Kasumi-1 (cell line): ENCODE data around the gene SLC9A9.

ENCODE experiments used
- DNase-seq, 2 experiments: peaks; one replicate each; lab custom pipeline; 2025; lab: John Stamatoyannopoulos, UW

The SLC9A9 gene

DNA sequence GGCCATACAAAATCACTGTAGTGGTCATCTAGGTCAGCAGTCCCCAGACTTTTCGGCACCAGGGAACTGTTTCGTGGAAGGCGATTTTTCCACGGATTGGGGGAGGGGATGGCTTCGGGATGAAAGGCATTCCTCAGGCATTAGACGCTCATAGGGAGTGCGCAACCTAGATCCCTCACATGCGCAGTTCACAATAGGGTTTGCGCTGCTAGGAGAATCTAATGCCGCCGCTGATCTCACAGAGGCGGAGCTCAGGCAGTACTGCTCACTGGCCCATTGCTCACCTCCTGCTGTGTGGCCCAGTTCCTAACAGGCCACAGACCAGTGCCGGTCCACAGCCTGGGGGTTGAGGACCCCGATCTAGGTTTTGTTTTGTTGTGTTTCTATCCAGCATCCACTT lies 200.1 kb downstream of the SLC9A9 start:
- no peak for DNase-seq

- DNase-seq: peak; percentile 68 to 69
Observed at GRCh38 chr3:143644370-143645089, 203.7 kb downstream of the SLC9A9 start.

DNA sequence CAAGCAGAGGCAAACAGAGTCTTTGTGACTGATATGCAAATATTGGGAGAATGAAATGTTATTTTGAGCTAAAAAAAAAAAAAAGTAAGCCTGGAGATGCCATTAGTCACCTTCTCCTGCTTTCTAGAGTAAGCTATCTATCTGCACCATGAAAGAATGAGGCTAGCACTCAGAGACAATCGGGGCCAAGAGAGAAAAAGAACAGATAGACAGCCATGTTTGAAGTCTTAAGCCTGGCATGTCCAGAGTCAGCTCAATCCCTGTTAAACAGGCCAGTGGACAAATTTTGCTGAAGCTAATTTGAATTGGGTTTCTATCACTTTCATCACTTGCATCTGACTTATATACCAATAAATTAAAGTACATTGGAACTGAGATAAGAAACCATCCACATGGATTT lies 204.4 kb downstream of the SLC9A9 start:
- DNase-seq: no peak

DNA sequence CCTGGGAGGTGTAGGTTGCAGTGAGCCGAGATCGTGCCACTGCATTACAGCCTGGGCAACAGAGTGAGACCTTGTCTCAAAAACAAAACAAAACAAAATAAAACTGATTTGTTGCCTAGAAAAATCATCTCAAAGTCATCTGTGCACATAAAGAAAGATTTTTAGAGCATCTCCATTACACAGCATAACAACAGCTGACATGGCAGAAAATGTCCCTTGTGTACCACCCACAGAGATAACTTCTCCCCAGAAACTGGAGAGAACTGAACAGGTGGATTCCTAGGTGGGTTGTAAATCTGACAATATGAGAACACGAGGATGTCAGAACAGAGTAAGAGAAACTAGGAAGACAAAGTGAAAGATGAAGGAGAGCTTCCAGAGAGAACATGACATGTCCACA lies 207.5 kb downstream of the SLC9A9 start:
- DNase-seq: no peak

- no peak for DNase-seq
Observed at GRCh38 chr3:143637133-143637532, 211.1 kb downstream of the SLC9A9 start.

DNA sequence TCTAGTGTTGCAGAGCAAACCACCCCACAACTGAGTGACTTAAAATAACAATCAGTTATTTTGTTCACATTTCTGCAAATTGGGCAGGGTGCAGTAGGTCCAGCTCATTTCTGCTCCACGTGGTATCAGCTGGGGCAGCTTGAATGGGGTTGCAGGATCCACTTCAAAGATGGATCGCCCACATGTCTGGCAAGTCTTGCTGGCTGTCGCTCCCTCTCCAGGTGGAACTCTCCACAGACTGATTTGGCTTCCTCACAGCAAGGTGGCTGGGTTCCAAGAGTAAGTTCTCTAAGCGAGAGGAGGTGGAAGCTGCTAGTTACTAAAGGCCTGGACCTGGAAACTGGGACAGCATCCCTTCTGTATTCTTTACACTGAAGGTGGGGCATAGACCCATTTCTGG lies 213.3 kb downstream of the SLC9A9 start:
- DNase-seq: no peak

DNA sequence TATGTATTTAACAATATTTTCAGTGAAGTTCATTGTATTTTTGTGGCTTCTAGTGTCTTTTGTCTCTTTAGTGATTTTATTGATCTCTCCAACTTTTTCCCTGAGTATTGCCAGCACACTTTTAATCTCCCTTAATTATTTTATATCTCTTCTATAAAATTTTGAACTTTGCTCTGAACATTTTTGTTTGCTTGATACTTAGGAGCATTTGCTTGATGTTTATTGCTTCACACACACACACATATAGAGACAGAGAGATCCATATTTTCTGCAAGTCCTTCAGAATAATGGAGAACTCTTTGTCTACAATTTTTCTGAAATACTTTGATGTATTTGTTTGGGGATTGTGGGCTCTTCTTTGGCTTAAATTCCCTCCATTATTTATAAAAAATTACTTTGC lies 213.8 kb downstream of the SLC9A9 start:
- DNase-seq: no peak

- DNase-seq: no peak
Observed at GRCh38 chr3:143633816-143634215, 214.5 kb downstream of the SLC9A9 start.

- no peak for DNase-seq
Observed at GRCh38 chr3:143629726-143630125, 218.5 kb downstream of the SLC9A9 start.

DNA sequence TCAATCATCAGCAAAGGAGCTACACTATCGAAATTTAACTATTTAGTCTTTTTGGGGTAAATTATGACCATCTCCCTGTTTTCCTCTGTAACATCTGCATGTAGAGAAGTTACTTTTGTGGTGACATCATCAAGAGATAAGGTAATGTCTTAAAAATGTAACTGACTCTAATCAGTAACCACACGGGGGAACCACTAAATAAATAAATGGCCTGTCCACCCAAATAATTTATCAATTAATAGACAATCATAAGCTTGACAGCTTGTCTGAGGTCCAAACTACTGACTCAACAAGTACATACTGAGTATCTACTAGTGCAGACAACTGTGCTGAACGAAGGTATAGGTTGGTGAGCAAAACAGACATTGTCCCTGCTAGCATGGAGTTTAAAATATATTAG lies 219.3 kb downstream of the SLC9A9 start:
- DNase-seq: no peak

DNA sequence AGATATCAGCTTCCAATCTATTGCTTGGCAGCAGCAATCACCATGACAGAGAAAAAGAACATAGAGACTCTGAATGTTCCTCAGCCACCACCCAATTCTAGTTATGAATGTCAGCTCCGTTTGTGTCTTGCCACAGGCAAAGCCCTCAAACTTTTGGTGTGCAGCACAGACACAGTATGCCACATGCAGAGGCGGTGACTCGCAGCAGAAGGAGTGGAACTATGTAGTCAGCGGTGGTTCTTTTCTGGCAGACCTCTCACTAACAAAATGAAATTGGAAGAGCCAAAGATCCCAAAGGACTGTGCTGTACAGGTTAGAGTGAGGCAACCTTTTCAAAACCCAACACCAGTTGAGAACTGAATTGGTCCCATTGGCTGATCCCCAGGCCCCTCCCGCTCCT lies 220.9 kb downstream of the SLC9A9 start:
- no peak for DNase-seq

DNA sequence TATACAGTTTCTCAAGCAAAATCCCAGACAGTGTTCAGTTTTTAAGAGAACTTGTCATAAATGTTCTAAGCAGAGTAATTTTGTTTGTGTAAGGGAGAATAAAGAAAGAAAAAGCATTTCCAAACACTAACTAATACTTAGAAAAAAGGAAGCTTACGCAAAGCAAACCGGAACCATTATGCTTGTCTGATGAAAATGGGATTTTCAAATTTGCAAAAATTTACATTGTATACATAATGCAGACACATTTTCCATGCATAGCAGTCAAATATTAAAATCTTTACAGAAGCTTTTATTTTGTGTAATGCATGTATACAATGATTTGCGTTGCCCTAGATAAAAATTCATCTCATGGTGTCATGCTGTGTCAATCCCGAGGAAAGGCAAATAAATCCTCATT lies 229.0 kb downstream of the SLC9A9 start:
- DNase-seq: no peak

DNA sequence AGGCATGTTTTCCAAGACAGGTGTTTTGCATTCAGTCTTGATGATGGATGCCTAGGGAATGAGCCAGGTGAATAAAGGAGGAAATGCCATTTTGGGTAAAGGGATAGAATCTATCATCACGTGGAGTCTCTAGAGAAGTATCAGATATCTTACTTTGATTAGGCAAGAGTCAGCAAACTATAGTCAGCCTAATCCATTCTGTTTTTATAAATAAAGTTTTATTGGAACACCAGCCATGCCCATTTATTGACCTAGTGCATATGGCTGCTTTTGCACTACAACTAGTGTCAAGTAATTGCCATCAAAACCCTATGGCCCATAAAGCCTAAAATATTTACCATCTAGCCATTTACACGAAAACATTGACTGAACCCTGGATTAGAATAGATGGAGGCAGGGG lies 231.2 kb downstream of the SLC9A9 start:
- DNase-seq: no peak

GRCh38 chr3:143613226-143613625 lies 235.0 kb downstream of the SLC9A9 start:
- DNase-seq: no peak

DNA sequence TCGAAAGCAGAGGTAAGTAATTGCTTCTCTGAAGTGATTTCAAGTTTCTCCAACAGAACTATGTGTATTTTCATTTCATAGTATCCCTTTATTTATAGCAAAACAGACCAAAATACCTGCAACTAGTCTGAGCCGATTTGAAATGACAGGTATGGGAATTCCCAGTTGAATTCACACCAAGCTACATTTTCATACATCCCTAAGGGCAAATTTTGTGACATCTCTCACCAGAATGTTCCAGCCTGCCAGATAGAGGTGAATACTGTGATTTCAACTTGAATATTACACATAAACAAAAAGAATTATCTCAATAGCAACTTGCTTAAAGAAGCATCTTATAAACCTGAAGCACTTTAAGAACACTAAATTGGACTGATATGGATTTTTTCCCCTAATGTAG lies 235.7 kb downstream of the SLC9A9 start:
- no peak for DNase-seq

DNA sequence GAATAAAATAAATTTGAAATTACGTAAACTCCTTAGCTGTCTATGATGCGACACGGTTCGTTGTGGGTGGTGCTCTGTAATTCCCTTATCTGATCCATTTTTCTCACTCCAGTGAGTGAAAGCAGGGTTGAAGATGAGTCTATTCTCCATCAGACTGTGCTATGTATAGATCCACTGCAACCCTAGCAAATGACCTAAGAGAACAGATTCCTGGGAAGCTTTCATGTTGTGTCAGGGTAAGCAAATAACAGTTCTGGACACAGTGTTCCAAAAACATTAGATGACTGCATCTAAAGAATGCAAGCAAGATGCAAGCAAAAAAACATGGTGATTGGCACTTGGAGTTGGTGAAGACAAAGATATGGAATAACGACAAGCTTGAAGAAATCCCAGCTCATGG lies 239.3 kb downstream of the SLC9A9 start:
- DNase-seq: no peak

GRCh38 chr3:143605233-143605950 lies 242.9 kb downstream of the SLC9A9 start:
- no peak for DNase-seq

- no peak for DNase-seq
Observed at GRCh38 chr3:143604402-143605185, 243.7 kb downstream of the SLC9A9 start.

DNA sequence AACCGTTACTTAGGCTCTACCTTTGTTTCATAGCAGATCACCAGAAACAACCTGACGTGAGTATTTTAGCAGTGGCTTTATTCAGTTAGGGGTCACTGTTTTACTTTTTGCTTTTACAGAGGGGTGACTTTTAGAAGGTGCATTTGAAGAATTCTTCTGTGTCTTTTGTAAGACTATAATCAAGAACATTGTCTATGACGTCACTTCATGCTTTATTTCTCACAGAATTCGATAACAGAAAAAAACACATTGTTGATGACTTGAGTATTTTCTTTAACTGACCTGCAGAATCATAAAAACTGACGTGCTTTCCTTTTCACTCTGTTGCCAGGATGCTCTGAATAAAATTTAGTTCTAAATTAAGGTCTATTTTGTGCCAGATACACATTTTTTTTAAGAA lies 244.5 kb downstream of the SLC9A9 start:
- no peak for DNase-seq

DNA sequence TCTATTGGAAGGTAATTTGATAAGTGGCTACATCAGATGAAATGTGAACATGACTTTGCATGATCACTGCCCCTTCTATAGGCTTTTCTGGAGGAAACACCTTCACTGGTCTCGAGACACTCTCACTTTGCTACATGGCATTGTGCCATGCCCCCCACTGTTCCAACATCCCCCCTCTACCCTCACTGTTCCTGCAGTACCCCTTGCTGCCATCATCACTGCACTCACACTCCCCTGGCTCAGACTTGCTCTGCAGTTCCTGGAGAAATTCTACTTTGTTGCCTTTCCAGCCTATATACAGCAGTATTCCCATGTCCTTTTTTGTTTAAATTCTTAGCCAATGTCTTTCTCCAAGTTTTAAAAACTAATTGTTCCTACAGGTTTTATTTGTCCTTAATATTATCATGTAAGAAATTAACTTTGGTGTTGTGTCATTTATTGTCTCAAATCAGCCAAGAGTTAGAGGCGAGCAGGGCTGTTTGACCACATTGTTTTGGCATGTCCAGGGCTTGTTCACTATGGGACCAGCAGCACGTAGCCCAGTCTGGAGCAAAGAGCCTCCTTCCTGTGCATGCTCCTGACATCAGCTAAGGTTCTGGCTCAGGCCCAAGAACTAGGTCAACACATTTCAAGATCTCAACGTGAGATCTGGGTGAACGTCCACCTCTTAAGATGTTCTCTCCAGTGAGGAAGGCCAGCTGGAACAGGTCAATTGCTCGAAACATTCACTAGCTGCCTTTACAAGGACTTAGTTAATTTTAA lies 246.4 kb downstream of the SLC9A9 start:
- DNase-seq: no peak

DNA sequence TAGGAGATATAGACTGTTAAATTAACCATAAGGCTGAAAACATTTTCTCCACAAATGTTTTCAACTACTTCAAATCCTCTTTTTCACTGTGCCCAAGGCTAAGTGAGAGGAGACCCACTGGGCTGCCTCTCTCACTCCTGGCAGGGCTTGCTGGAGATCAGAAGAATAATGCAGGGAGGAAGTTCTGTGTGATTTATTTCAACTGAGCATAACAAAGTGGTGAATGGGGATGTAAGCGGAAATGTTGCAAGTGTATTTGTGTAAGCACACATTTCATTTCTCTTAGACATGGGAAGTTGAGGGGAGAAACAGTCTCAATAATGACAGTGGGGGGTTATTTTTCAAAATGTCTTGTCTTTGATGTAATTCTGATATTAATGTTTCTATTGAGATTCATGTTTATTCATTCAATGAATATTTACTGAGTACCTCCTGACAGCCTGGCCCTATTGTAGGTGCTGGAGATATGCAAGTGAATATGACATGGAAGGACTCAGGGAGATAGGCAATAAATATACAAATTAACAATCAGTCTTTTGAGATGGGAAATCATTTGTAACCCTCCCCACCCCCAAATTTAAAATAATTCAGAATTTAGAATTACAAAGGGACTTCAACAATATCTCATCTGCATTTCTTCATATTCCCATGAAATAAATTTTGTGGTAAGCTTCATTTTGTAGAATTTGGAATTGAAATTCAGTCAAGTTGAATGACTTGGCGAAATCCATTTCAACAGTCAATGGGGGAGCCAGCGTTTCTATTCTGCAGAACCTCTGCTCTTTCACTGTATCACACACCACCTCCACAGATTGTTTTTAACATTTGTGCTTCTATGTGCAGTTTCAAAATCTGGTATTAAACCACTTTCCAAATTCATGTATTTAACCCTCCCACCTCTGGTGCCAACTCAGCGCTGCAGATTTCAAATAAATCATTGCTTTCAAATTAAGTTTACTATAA lies 247.2 kb downstream of the SLC9A9 start:
- no peak for DNase-seq
